H1 (cell line): ENCODE data around the gene MAPRE2. TPM values are rescaled to one million over a fixed set of nuclear protein-coding genes. Genes with fewer than 3 reads are reported as not detected.

Experiments
- NRF1 ChIP-seq: IDR thresholded peaks from 2 replicates; pipeline ENCODE4 v1.6.1; 2011; ENCODE audit warnings: mild to moderate bottlenecking, low read depth, low read length, improper control_type of control experiment
- ZNF274 ChIP-seq: IDR thresholded peaks from 2 replicates; pipeline ENCODE4 v1.7.0; 2012; ENCODE audit warnings: low read length, borderline replicate concordance; ENCODE audit errors: extremely low read depth
- polyA plus RNA-seq, 7 experiments: library from polyadenylated mRNA; depleted of rRNA in 3 of 7; stranded (reverse) in 5 of 7; unstranded in 2 of 7; fragments of >200 nt in 5 of 7; fragments of 200-250 nt in 2 of 7; gene quantifications; 1 replicate in 5 of 7; 2 replicates in 1 of 7; 4 replicates in 1 of 7; pipeline versions ENCODE4 v1.2.1 to v1.2.3, GENCODE V29; 2011 to 2013; ENCODE audit warnings: missing spikeins in 2 of 7, mixed read lengths in 2 of 7
- total RNA-seq: library from RNA; stranded (reverse); fragmentation: NEBNext Ultra II Directional; extraction: Animal tissue kit (Norgen Biotek cat#: 25700); gene quantifications from 2 replicates; pipeline ENCODE4 v1.2.1, GENCODE V29; 2021

MAPRE2 gene
- total and polyA plus RNA-seq, 2 of the 8 experiments (the other 6 are each of a cell fraction or from before 2014, with no cell fraction given): 32.6 to 33.1 TPM

GRCh38 chr18:35134791-35135531 is 93.7 kb downstream of the MAPRE2 start (continued):
- no peak for TF ChIP-seq NRF1
- no peak for TF ChIP-seq ZNF274
